C4-2B (cell line): ENCODE results near the gene ITGA4.

Experiments
- ZFX ChIP-seq: fragments of 450-650 bp; IDR thresholded peaks from 2 replicates; pipeline ENCODE4 v1.6.1; 2017
- TF ChIP-seq, protein P1 (sequence below): fragments of 450-650 bp; conservative IDR thresholded peaks from 2 replicates; pipeline ENCODE4 v1.5.1; 2017; ENCODE audit warnings: mild to moderate bottlenecking

DNA sequence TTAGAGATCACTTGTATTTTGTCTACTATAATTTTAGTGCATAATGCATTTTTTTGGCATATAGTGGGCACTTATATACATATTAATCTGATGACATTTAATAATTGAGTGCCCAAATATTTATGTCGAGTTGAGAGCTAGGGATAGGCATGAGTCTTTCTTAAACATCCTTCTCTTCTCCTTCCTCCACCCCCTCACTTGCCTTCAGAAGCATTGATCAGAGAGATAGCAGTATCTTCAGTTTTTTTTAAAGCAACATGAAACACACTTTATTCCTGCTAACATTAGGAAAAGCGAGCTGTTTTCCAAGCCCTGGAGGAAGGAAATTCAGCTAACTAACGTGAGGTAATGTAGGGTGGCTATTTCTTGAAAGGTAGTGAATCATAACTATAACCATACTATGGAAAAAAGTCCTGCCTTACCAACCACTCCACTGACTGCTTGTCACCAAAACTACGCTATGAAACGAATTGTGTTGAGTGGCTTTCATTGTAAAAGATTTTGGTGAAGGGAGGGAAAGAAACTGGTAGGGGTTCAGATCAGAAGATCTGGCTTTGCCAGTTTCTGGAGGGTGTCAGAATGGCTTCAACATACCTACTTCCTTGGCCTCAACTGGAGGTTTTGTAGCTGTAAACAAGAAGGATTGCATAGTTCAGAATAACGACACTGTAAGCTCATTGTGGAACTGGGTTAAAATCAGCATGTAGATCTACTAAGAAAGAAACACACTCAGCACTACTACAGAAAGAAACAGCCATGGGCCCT lies 2.3 kb upstream of the ITGA4 start:
- TF ChIP-seq, protein P1, sequence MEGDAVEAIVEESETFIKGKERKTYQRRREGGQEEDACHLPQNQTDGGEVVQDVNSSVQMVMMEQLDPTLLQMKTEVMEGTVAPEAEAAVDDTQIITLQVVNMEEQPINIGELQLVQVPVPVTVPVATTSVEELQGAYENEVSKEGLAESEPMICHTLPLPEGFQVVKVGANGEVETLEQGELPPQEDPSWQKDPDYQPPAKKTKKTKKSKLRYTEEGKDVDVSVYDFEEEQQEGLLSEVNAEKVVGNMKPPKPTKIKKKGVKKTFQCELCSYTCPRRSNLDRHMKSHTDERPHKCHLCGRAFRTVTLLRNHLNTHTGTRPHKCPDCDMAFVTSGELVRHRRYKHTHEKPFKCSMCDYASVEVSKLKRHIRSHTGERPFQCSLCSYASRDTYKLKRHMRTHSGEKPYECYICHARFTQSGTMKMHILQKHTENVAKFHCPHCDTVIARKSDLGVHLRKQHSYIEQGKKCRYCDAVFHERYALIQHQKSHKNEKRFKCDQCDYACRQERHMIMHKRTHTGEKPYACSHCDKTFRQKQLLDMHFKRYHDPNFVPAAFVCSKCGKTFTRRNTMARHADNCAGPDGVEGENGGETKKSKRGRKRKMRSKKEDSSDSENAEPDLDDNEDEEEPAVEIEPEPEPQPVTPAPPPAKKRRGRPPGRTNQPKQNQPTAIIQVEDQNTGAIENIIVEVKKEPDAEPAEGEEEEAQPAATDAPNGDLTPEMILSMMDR = no peak
- TF ChIP-seq ZFX = no peak
